Right lung (tissue), 5 donors: ENCODE results near the gene LYRM2. TPM values are rescaled to one million over a fixed set of nuclear protein-coding genes. Genes with fewer than 3 reads are reported as not detected.

Experiments used
- polyA plus RNA-seq, 5 donors: library from polyadenylated mRNA; unstranded; fragments of 120-200 nt; gene quantifications; one replicate each; pipeline versions ENCODE4 v1.2.1 to v1.2.3, GENCODE V29; 2013; ENCODE audit warnings: inconsistent platforms in 1 of 5, low replicate concordance in 1 of 5; ENCODE audit not compliant: insufficient read length in 5 of 5, insufficient read depth in 1 of 5

LYRM2 gene
- polyA plus RNA-seq, 5 donors = 31.1 to 52.7 (median 40.9) TPM

Other genes starting within 250 kb of the LYRM2 start
- 1 to 10 TPM; 2.4 to 5.1 (median 3.0) TPM for gene RRAGD, start 226.5 kb downstream of the LYRM2 start, polyA plus RNA-seq
- gene ANKRD6, start 205.6 kb downstream of the LYRM2 start, polyA plus RNA-seq = 10 to 100 TPM; 26.0 to 48.3 (median 37.0) TPM
- gene MDN1, start 181.0 kb upstream of the LYRM2 start, polyA plus RNA-seq = 10 to 100 TPM; 31.0 to 43.9 (median 36.1) TPM
- gene CASP8AP2, start 191.1 kb upstream of the LYRM2 start, polyA plus RNA-seq = 10 to 100 TPM; 16.5 to 30.6 (median 27.2) TPM